Uterus (tissue), 4 donors: ENCODE results near the gene LRTM2. TPM values are rescaled to one million over a fixed set of nuclear protein-coding genes. Genes with fewer than 3 reads are reported as not detected.

Source experiments
- DNase-seq, 2 donors: peaks; one replicate each; pipeline ENCODE4 v3.0.0-alpha.2; 2019 to 2020
- H3K27ac ChIP-seq, 2 donors: fragments of 200-600 bp; sonication (generic); 1 replicate in 1 of 2; 2 replicates in 1 of 2; pipeline ENCODE4 v1.5.1; 2016 to 2018
- H3K27me3 ChIP-seq, 2 donors: fragments of 200-600 bp; sonication (generic); one replicate each; pipeline ENCODE4 v1.5.1; 2018 to 2019; ENCODE audit warnings: control low read depth in 1 of 2
- H3K36me3 ChIP-seq, 2 donors: fragments of 200-600 bp; sonication (generic); one replicate each; pipeline ENCODE4 v1.5.1; 2019; ENCODE audit warnings: control low read depth in 1 of 2
- H3K4me1 ChIP-seq, 2 donors: fragments of 200-600 bp; sonication (generic); one replicate each; pipeline ENCODE4 v1.5.1; 2018 to 2019; ENCODE audit warnings: control low read depth in 1 of 2
- H3K4me3 ChIP-seq, 2 donors: fragments of 200-600 bp; sonication (generic); 1 replicate in 1 of 2; 2 replicates in 1 of 2; pipeline ENCODE4 v1.5.1; 2018 to 2019; ENCODE audit warnings: mild to moderate bottlenecking in 1 of 2
- H3K9me3 ChIP-seq, 2 donors: fragments of 200-600 bp; sonication (generic); one replicate each; pipeline ENCODE4 v1.5.1; 2019; ENCODE audit warnings: control low read depth in 1 of 2
- CTCF ChIP-seq, 4 experiments: fragments of 200-600 bp in 2 of 4; fragments of 450-650 bp in 2 of 4; sonication (generic) in 2 of 4; IDR thresholded peaks; one replicate each; pipeline ENCODE4 v1.5.1; 2016 to 2019; ENCODE audit warnings: antibody characterized with exemption in 4 of 4, mild to moderate bottlenecking in 2 of 4, moderate library complexity in 1 of 4
- POLR2A ChIP-seq, 2 donors: fragments of 450-650 bp; IDR thresholded peaks; one replicate each; pipeline ENCODE4 v1.6.1; 2016; ENCODE audit warnings: antibody characterized with exemption in 2 of 2, mild to moderate bottlenecking in 1 of 2, moderate library complexity in 1 of 2
- intact Hi-C: fragments of 100-400 bp; cut with DNase I; formaldehyde crosslinking; loops from one replicate; pipeline ENCODE4 v1.15.1; 2023; ENCODE audit warnings: low total_unique reads
- total RNA-seq, 4 donors: library from RNA; depleted of rRNA in 3 of 4; stranded (reverse); fragments of >200 nt in 3 of 4; gene quantifications; one replicate each; pipeline versions ENCODE4 v1.1.0 to v1.2.4, GENCODE V29; 2014 to 2023
- donor health status: DM: yes; HTN: yes; CAD: no.

Gene LRTM2
- total RNA-seq, 4 donors from 2014 or later: not detected

- DNase-seq: no peak
- no peaks in the 10 kb centered on the region for H3K27me3 ChIP-seq
Observed at GRCh38 chr12:1832801-1833595, 12.6 kb downstream of the LRTM2 start.

GRCh38 chr12:1833596-1834028 is 13.2 kb downstream of the LRTM2 start:
- H3K27me3 ChIP-seq: no peaks in the 10 kb centered on the region
- no peaks in the 10 kb centered on the region for H3K36me3 ChIP-seq

More at GRCh38 chr12:1832801-1833595, 12.6 kb downstream of the LRTM2 start:
- H3K27ac ChIP-seq: no peak overlapping the region
- no peak for TF ChIP-seq CTCF (IDR thresholded peaks at IDR 0.05)
- no peak for TF ChIP-seq POLR2A (IDR thresholded peaks at IDR 0.05)
- H3K36me3 ChIP-seq: no peaks in the 10 kb centered on the region
- no peak overlapping the region for H3K4me3 ChIP-seq
- no peaks in the 10 kb centered on the region for H3K9me3 ChIP-seq
- intact Hi-C loops: no loop called here
- no peaks in the 10 kb centered on the region for H3K4me1 ChIP-seq

DNA sequence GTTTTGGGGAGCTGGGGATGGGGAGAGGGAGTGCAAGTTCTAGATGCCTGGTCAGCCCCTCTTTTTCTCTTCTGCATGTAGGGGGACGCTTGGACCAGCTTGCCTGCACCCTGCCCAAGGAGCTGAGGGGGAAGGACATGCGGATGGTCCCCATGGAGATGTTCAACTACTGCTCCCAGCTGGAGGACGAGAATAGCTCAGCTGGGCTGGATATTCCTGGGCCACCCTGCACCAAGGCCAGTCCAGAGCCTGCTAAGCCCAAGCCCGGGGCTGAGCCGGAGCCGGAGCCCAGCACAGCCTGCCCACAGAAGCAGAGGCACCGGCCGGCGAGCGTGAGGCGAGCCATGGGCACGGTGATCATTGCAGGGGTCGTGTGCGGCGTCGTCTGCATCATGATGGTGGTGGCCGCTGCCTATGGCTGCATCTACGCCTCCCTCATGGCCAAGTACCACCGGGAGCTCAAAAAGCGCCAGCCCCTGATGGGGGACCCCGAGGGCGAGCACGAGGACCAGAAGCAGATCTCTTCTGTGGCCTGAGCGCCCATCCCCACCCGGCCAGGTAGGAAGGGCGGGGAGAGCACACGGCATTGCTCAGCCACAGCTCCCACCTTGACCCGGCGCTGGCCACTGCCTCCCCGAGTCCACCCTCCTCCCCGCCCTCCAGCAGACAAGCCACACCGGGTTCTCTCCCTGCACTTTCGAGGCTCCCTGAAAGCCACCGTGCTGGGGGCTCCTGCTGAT is 14.0 kb downstream of the LRTM2 start:
- H3K27ac ChIP-seq: no peak overlapping the region
- no peak for DNase-seq

More at GRCh38 chr12:1833596-1834028, 13.2 kb downstream of the LRTM2 start:
- Histone ChIP-seq H3K9me3 (no peaks in the 10 kb centered on the region), H3K27ac (no peak overlapping the region), H3K4me3 (no peak overlapping the region), H3K4me1 (no peaks in the 10 kb centered on the region)
- no peak for TF ChIP-seq POLR2A (IDR thresholded peaks at IDR 0.05)
- TF ChIP-seq CTCF (IDR thresholded peaks at IDR 0.05): no peak
- no peak for DNase-seq
- intact Hi-C loops: no loop called here

DNA sequence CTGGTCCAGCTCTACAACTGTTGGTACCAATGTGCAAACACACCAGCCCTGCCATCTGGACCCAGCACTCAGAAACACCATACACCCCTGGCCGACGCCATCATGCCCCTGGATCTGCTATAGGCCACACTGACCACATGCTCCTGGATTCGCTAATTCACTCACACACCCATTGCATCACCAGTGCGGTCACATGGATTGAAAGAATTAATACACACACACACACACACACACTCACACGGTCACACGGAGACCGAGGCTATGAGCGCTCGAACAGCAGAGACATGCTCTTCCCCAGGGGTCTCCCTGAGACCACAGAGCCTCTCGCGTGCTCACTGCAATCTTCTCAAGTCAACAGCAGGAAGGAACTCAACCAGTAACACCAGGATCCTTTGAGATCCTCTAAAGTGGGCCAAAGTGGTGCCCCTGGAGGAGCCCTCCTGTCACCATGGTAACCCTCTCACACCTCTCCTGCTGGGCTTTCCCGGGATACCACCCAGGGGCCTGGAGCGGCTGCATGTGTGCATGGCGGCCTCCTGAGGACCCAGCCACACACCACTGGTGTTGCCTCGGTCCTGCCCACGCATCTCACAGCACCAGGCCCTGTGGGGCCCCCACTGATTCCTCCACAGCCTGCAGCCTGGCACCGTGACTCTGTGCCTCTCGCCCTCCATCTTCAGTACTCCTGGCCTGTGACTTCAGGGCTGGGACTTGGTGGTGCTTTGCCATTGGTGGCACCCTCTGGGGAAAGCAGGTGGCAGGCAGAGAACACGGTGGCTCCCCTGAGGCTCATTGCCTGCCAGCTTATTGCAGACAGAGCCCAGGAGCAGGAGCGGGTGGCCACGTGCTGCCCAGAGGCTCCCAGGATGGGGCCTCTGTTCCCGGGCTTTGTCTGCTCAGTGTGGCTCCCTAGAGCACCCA is 15.1 kb downstream of the LRTM2 start:
- Histone ChIP-seq H3K36me3 (no peaks in the 10 kb centered on the region), H3K4me1 (no peaks in the 10 kb centered on the region), H3K27ac (no peak overlapping the region), H3K4me3 (no peak overlapping the region), H3K9me3 (no peaks in the 10 kb centered on the region), H3K27me3 (no peaks in the 10 kb centered on the region)
- no peak for TF ChIP-seq CTCF (IDR thresholded peaks at IDR 0.05)
- no peak for TF ChIP-seq POLR2A (IDR thresholded peaks at IDR 0.05)
- intact Hi-C loops: no loop called here
- no peak for DNase-seq

More for the DNA sequence above, 14.0 kb downstream of the LRTM2 start:
- TF ChIP-seq CTCF (IDR thresholded peaks at IDR 0.05) (no peak), POLR2A (IDR thresholded peaks at IDR 0.05) (no peak)
- H3K27me3 ChIP-seq: no peaks in the 10 kb centered on the region
- H3K36me3 ChIP-seq: no peaks in the 10 kb centered on the region
- intact Hi-C loops: no loop called here
- H3K4me1 ChIP-seq: no peaks in the 10 kb centered on the region
- no peak overlapping the region for H3K4me3 ChIP-seq
- no peaks in the 10 kb centered on the region for H3K9me3 ChIP-seq
